Activated T-helper 17 cell treated with anti-CD3 and anti-CD28 coated beads, Interleukin-2, amount 50 U/mL, for 72 hours (primary cell): ENCODE results near the gene PCDHA2. TPM values are rescaled to one million over a fixed set of nuclear protein-coding genes. Genes with fewer than 3 reads are reported as not detected.
"Not testable (repeated sequence)": the region's sequence is repeated elsewhere in the genome, so short reads cannot be mapped to it uniquely, and the experiment has no call there.

Source experiments
- ATAC-seq: fragments of 150-1000 bp; cut with Tn5 transposase; replicated peaks from 2 replicates; pipeline ENCODE4 v1.10.0; 2021; ENCODE audit warnings: mild to moderate bottlenecking, moderate library complexity
- H3K27ac Mint-ChIP-seq: one replicate; pipeline ENCODE4 v1.8.0; 2022; ENCODE audit warnings: mixed read lengths
- H3K27me3 Mint-ChIP-seq: one replicate; pipeline ENCODE4 v1.8.0; 2022; ENCODE audit warnings: mixed read lengths
- H3K36me3 Mint-ChIP-seq: one replicate; pipeline ENCODE4 v1.8.0; 2022; ENCODE audit warnings: low read depth, mild to moderate bottlenecking, mixed read lengths
- H3K4me1 Mint-ChIP-seq: one replicate; pipeline ENCODE4 v1.8.0; 2022; ENCODE audit warnings: mixed read lengths
- H3K4me3 Mint-ChIP-seq: one replicate; pipeline ENCODE4 v1.8.0; 2022; ENCODE audit warnings: mild to moderate bottlenecking, mixed read lengths
- H3K9me3 Mint-ChIP-seq: one replicate; pipeline ENCODE4 v1.8.0; 2022; ENCODE audit warnings: mixed read lengths
- total RNA-seq, 2 donors: library from RNA; stranded (reverse); gene quantifications; one replicate each; pipeline ENCODE4 v1.2.3, GENCODE V29; 2022

Gene PCDHA2
- total RNA-seq, result not detected

DNA sequence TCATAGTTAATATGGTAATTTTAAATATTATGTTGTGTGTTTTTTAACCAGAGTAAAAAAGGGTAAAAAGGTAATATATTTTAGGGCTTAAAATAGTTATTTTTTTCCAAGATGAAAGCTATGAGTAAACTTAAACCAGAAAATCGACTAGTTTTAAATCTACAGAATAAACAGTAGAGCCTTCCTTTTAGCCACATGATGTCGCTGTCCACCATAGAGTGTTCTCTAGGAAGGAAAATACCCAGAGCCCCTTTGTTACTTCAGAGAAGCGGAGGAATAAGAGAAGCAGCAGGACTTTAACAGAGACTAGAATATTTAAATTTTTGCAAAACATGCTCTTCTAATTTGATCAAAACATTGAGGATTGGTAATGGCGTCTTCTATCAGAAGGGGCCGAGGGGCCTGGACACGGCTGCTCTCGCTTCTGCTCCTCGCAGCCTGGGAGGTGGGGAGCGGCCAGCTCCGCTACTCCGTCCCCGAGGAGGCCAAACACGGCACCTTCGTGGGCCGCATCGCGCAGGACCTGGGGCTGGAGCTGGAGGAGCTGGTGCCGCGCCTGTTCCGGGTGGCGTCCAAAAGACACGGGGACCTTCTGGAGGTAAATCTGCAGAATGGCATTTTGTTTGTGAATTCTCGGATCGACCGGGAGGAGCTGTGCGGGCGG is at the start of gene PCDHA2:
PCDHA2 (plus strand) TSS at position 258 of the 664 bp plus-strand sequence.
- Mint-ChIP-seq H3K27me3 (peaks cover 18% of the 10 kb centered on the region), H3K4me1 (no peaks in the 10 kb centered on the region), H3K9me3 (peaks cover 15% of the 10 kb centered on the region), H3K27ac (no peak within 1 kb of the TSS), H3K4me3 (no peak within 1 kb of the TSS), H3K36me3 (no peaks in the 10 kb centered on the region)
- no peak for ATAC-seq

- Mint-ChIP-seq H3K4me1 (no peaks in the 10 kb centered on the region), H3K9me3 (peaks cover 40% of the 10 kb centered on the region), H3K27ac (no peak overlapping the region), H3K4me3 (no peak overlapping the region), H3K27me3 (peaks cover 18% of the 10 kb centered on the region), H3K36me3 (no peaks in the 10 kb centered on the region)
- no peak for ATAC-seq
These were observed 41.1 kb upstream of the PCDHA2 start for GRCh38 chr5:140753561-140753960.

- peaks cover 9% of the 10 kb centered on the region for H3K36me3 Mint-ChIP-seq
- no peak overlapping the region for H3K4me3 Mint-ChIP-seq
- H3K27ac Mint-ChIP-seq, result no peak overlapping the region
- ATAC-seq, result no peak
- H3K27me3 Mint-ChIP-seq, result peaks cover 4% of the 10 kb centered on the region
- H3K4me1 Mint-ChIP-seq, result no peaks in the 10 kb centered on the region
- H3K9me3 Mint-ChIP-seq, result peaks cover 24% of the 10 kb centered on the region
These were observed 30.3 kb upstream of the PCDHA2 start for GRCh38 chr5:140764177-140764973.

GRCh38 chr5:140767444-140767843 is 27.2 kb upstream of the PCDHA2 start:
- peaks cover 27% of the 10 kb centered on the region for H3K9me3 Mint-ChIP-seq
- no peak for ATAC-seq
- H3K36me3 Mint-ChIP-seq, result peaks cover 4% of the 10 kb centered on the region

DNA sequence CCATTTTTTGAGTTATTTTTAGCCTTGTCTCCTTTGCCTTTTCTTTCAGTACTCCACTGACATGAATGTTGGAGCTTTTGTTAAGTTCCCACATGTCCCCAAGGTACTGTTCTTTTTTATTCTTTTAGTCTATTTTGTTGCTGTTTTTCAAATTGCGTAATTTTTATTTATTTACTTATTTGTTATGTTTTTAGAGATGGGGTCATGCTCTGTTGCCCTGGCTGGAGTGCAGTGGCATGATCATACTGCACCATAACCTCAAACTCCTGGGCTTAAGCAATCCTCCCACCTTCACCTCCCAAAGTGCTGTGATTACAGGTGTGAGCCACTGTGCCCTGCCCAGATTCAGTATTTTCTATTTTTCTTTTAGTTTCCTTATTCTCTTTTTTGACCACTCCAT is 14.1 kb upstream of the PCDHA2 start:
- Mint-ChIP-seq H3K4me1 (no peaks in the 10 kb centered on the region), H3K27ac (no peak overlapping the region), H3K36me3 (no peaks in the 10 kb centered on the region), H3K9me3 (peaks cover 44% of the 10 kb centered on the region), H3K27me3 (peaks cover 4% of the 10 kb centered on the region), H3K4me3 (no peak overlapping the region)
- ATAC-seq, result no peak

More at GRCh38 chr5:140767444-140767843, 27.2 kb upstream of the PCDHA2 start:
- Mint-ChIP-seq H3K4me3 (no peak overlapping the region), H3K27ac (no peak overlapping the region), H3K27me3 (peaks cover under 1% of the 10 kb centered on the region), H3K4me1 (no peaks in the 10 kb centered on the region)

DNA sequence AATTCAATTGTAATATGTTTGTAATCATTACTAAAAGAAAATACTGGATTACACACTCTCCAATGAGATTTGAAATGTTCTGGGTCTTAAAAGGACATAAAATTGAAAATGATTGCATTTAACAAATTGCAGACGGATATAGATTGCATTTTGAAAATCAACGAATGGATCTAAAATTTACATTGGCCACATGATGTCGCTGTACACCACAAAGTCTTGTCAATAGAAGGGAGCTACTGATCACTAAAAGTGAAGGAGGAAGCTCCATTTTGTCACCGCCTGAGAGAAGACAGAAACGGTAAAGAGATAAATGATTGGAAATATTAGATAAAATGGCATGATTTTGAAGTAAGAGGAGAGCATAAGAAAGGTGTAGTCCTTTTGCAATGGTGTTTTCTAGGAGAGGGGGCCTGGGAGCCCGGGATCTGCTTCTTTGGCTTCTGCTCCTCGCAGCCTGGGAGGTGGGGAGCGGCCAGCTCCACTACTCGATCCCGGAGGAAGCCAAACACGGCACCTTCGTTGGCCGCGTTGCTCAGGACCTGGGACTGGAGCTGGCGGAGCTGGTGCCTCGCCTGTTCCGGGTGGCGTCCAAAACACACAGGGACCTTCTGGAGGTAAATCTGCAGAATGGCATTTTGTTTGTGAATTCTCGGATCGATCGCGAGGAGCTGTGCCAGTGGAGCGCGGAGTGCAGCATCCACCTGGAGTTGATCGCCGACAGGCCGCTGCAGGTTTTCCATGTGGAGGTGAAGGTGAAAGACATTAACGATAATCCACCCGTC is 8.6 kb upstream of the PCDHA2 start, which contains the start of gene PCDHA1:
PCDHA1 (plus strand) TSS at position 236 of the 782 bp plus-strand sequence.
- peaks cover 10% of the 10 kb centered on the region for H3K27me3 Mint-ChIP-seq
- no peak for ATAC-seq
- H3K4me3 Mint-ChIP-seq, result no peak within 1 kb of the TSS
- no peaks in the 10 kb centered on the region for H3K36me3 Mint-ChIP-seq
- peaks cover 24% of the 10 kb centered on the region for H3K9me3 Mint-ChIP-seq
- no peak within 1 kb of the TSS for H3K27ac Mint-ChIP-seq
- H3K4me1 Mint-ChIP-seq, result no peaks in the 10 kb centered on the region

GRCh38 chr5:140787422-140787821 is 7.2 kb upstream of the PCDHA2 start:
- H3K27ac Mint-ChIP-seq, H3K36me3 Mint-ChIP-seq, H3K4me1 Mint-ChIP-seq, ATAC-seq, H3K4me3 Mint-ChIP-seq: not testable (repeated sequence)
- Mint-ChIP-seq H3K27me3 (peaks cover 17% of the 10 kb centered on the region), H3K9me3 (peaks cover 23% of the 10 kb centered on the region)

- not testable (repeated sequence) for ATAC-seq, H3K4me3 Mint-ChIP-seq, H3K27ac Mint-ChIP-seq, H3K4me1 Mint-ChIP-seq, H3K36me3 Mint-ChIP-seq
- Mint-ChIP-seq H3K27me3 (peaks cover 19% of the 10 kb centered on the region), H3K9me3 (peaks cover 19% of the 10 kb centered on the region)
These were observed 6.7 kb upstream of the PCDHA2 start for GRCh38 chr5:140787849-140788504.

GRCh38 chr5:140791089-140791488 is 3.6 kb upstream of the PCDHA2 start:
- peaks cover 21% of the 10 kb centered on the region for H3K27me3 Mint-ChIP-seq
- H3K36me3 Mint-ChIP-seq, result no peaks in the 10 kb centered on the region
- peaks cover 17% of the 10 kb centered on the region for H3K9me3 Mint-ChIP-seq
- no peak overlapping the region for H3K4me3 Mint-ChIP-seq
- no peak overlapping the region for H3K27ac Mint-ChIP-seq
- ATAC-seq, result no peak
- H3K4me1 Mint-ChIP-seq, result no peaks in the 10 kb centered on the region

- Mint-ChIP-seq H3K36me3 (no peaks in the 10 kb centered on the region), H3K27ac (no peak overlapping the region), H3K4me1 (no peaks in the 10 kb centered on the region), H3K27me3 (peaks cover 21% of the 10 kb centered on the region), H3K4me3 (no peak overlapping the region), H3K9me3 (peaks cover 16% of the 10 kb centered on the region)
- no peak for ATAC-seq
These were observed 598 bp downstream of the PCDHA2 start for GRCh38 chr5:140795259-140795641.

DNA sequence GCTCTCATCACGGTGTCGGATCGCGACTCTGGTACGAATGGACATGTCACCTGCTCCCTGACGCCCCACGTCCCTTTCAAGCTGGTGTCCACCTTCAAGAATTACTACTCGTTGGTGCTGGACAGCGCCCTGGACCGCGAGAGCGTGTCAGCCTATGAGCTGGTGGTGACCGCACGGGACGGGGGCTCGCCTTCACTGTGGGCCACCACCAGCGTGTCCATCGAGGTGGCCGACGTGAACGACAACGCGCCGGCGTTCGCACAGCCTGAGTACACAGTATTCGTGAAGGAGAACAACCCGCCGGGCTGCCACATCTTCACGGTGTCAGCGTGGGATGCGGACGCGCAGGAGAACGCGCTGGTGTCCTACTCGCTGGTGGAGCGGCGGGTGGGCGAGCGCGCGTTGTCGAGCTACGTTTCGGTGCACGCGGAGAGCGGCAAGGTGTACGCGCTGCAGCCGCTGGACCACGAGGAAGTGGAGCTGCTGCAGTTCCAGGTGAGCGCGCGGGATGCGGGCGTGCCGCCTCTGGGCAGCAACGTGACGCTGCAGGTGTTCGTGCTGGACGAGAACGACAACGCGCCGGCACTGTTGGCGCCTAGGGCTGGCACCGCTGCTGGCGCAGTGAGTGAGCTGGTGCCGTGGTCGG is 1.5 kb downstream of the PCDHA2 start:
- peaks cover 17% of the 10 kb centered on the region for H3K9me3 Mint-ChIP-seq
- not testable (repeated sequence) for ATAC-seq, H3K4me3 Mint-ChIP-seq, H3K4me1 Mint-ChIP-seq, H3K27ac Mint-ChIP-seq, H3K36me3 Mint-ChIP-seq
- peaks cover 18% of the 10 kb centered on the region for H3K27me3 Mint-ChIP-seq

GRCh38 chr5:140796718-140797095 is 2.1 kb downstream of the PCDHA2 start:
- Mint-ChIP-seq H3K36me3 (no peaks in the 10 kb centered on the region), H3K4me1 (no peaks in the 10 kb centered on the region), H3K27ac (no peak overlapping the region), H3K9me3 (peaks cover 13% of the 10 kb centered on the region), H3K4me3 (no peak overlapping the region), H3K27me3 (peaks cover 16% of the 10 kb centered on the region)
- no peak for ATAC-seq

DNA sequence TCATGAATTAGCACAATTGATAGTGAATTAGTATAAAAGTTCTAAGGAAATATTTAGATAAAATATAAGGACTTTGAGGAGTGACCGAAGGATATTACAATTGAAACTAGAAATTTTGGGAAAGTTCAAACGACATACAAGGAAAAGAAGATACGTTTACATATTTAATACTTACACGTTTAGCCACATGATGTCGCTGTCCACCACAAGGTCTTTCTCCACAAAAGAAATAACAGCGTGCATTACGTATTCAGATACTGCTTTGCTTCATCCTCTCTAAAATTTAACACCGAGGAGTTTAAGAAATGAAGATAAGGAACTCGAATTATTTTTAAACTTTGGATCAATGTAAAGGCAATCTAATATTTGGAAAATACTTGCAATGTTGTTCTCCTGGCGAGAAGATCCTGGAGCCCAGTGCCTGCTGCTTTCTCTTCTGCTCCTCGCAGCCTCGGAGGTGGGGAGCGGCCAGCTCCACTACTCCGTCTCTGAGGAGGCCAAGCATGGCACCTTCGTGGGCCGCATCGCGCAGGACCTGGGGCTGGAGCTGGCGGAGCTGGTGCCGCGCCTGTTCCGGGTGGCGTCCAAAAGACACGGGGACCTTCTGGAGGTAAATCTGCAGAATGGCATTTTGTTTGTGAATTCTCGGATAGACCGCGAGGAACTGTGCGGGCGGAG is 6.3 kb downstream of the PCDHA2 start, which contains the start of gene PCDHA3:
PCDHA3 (plus strand) TSS at position 242 of the 678 bp plus-strand sequence.
- ATAC-seq, result no peak
- Mint-ChIP-seq H3K27ac (no peak within 1 kb of the TSS), H3K4me3 (no peak within 1 kb of the TSS), H3K36me3 (no peaks in the 10 kb centered on the region), H3K27me3 (peaks cover 15% of the 10 kb centered on the region), H3K4me1 (no peaks in the 10 kb centered on the region), H3K9me3 (peaks cover 10% of the 10 kb centered on the region)
